ENCODE results near the gene RFX1.
"Not testable (repeated sequence)": the region's sequence is repeated elsewhere in the genome, so short reads cannot be mapped to it uniquely, and the experiment has no call there.

The RFX1 gene

GRCh38 chr19:14026652-14027192 is 20.6 kb upstream of the RFX1 start:
- not testable (repeated sequence) for DNase-seq

- DNase-seq = no peak
Measured at GRCh38 chr19:14023404-14024235, 17.5 kb upstream of the RFX1 start.

- no peak for DNase-seq
Measured at GRCh38 chr19:14022469-14022868, 16.3 kb upstream of the RFX1 start.

GRCh38 chr19:14021474-14021873 is 15.4 kb upstream of the RFX1 start:
- DNase-seq = no peak

GRCh38 chr19:14019739-14020138 is 13.6 kb upstream of the RFX1 start:
- not testable (repeated sequence) for DNase-seq

GRCh38 chr19:14019100-14019499 is 13.0 kb upstream of the RFX1 start:
- DNase-seq = no peak

GRCh38 chr19:14015524-14016035 is 9.5 kb upstream of the RFX1 start:
- DNase-seq = no peak

GRCh38 chr19:14012378-14012915 is 6.3 kb upstream of the RFX1 start:
- no peak for DNase-seq

- DNase-seq = no peak
Measured at GRCh38 chr19:14006766-14007562, 844 bp upstream of the RFX1 start.

- no peak for DNase-seq
Measured at GRCh38 chr19:14005349-14006084, 603 bp downstream of the RFX1 start.

GRCh38 chr19:14004619-14005348 is 1.3 kb downstream of the RFX1 start:
- DNase-seq = no peak

- DNase-seq = no peak
Measured at GRCh38 chr19:14003251-14004055, 2.7 kb downstream of the RFX1 start.

- no peak for DNase-seq
Measured at GRCh38 chr19:14002571-14003250, 3.4 kb downstream of the RFX1 start.

- no peak for DNase-seq
Measured at GRCh38 chr19:14000691-14001375, 5.3 kb downstream of the RFX1 start.

- DNase-seq = no peak
Measured at GRCh38 chr19:13999085-13999484, 7.0 kb downstream of the RFX1 start.

- DNase-seq = no peak
Measured at GRCh38 chr19:13998426-13998825, 7.7 kb downstream of the RFX1 start.

GRCh38 chr19:13997631-13997962 is 8.5 kb downstream of the RFX1 start:
- no peak for DNase-seq

- DNase-seq = no peak
Measured at GRCh38 chr19:13996928-13997630, 9.0 kb downstream of the RFX1 start.

All from NCI-H187 treated with DMSO at 0.1 percent for 48 hours (cell line).